Muscle layer of duodenum (tissue), 2 donors: ENCODE data around the gene DERA.
"Not testable (repeated sequence)": the region's sequence is repeated elsewhere in the genome, so short reads cannot be mapped to it uniquely, and the experiment has no call there.

Source experiments
- H3K27ac ChIP-seq: one replicate; pipeline ENCODE4 v1.7.0; 2013; ENCODE audit warnings: mild to moderate bottlenecking, low read length
- H3K27me3 ChIP-seq: one replicate; pipeline ENCODE4 v1.7.0; 2013; ENCODE audit warnings: low read depth, mild to moderate bottlenecking, control low read depth, low read length
- H3K36me3 ChIP-seq, 2 donors: one replicate each; pipeline ENCODE4 v1.7.0; 2013; ENCODE audit warnings: low read length in 2 of 2, control low read depth in 1 of 2, mild to moderate bottlenecking in 1 of 2; ENCODE audit not compliant: insufficient read depth in 2 of 2, control insufficient read depth in 1 of 2
- H3K4me1 ChIP-seq, 2 donors: one replicate each; pipeline ENCODE4 v1.7.0; 2013; ENCODE audit warnings: low read length in 2 of 2, mild to moderate bottlenecking in 2 of 2, control low read depth in 1 of 2, moderate library complexity in 1 of 2; ENCODE audit not compliant: insufficient read depth in 2 of 2, control insufficient read depth in 1 of 2
- H3K4me3 ChIP-seq, 2 donors: one replicate each; pipeline ENCODE4 v1.7.0; 2013; ENCODE audit warnings: low read length in 2 of 2, low read depth in 1 of 2, mild to moderate bottlenecking in 1 of 2
- H3K9me3 ChIP-seq, 2 donors: one replicate each; pipeline ENCODE4 v1.7.0; 2013; ENCODE audit warnings: low read length in 2 of 2, control low read depth in 1 of 2, mild to moderate bottlenecking in 1 of 2; ENCODE audit not compliant: control insufficient read depth in 1 of 2
- donor health status: healthy.

The DERA gene

GRCh38 chr12:15936751-15937150 lies 25.6 kb downstream of the DERA start:
- H3K27ac ChIP-seq = no peak overlapping the region
- peaks cover 4 to 5% of the 10 kb centered on the region in 2 donors for H3K9me3 ChIP-seq
- no peaks in the 10 kb centered on the region for H3K36me3 ChIP-seq
- no peaks in the 10 kb centered on the region for H3K27me3 ChIP-seq
- H3K4me3 ChIP-seq = no peak overlapping the region
- no peaks in the 10 kb centered on the region for H3K4me1 ChIP-seq

GRCh38 chr12:15937902-15938301 lies 26.8 kb downstream of the DERA start:
- H3K36me3 ChIP-seq = no peaks in the 10 kb centered on the region
- H3K4me3 ChIP-seq = no peak overlapping the region
- no peaks in the 10 kb centered on the region for H3K4me1 ChIP-seq
- H3K27me3 ChIP-seq = no peaks in the 10 kb centered on the region
- no peak overlapping the region for H3K27ac ChIP-seq
- peaks cover 4 to 5% of the 10 kb centered on the region in 2 donors for H3K9me3 ChIP-seq

- H3K27me3 ChIP-seq = no peaks in the 10 kb centered on the region
- H3K27ac ChIP-seq = no peak overlapping the region
- peaks cover 4 to 5% of the 10 kb centered on the region in 2 donors for H3K9me3 ChIP-seq
- H3K36me3 ChIP-seq = no peaks in the 10 kb centered on the region
- no peaks in the 10 kb centered on the region for H3K4me1 ChIP-seq
- H3K4me3 ChIP-seq = no peak overlapping the region
These were observed 28.0 kb downstream of the DERA start for GRCh38 chr12:15939111-15939510.

- Histone ChIP-seq H3K9me3 (peaks cover 4 to 5% of the 10 kb centered on the region in 2 donors), H3K27me3 (no peaks in the 10 kb centered on the region), H3K4me1 (no peaks in the 10 kb centered on the region), H3K27ac (no peak overlapping the region), H3K4me3 (no peak overlapping the region), H3K36me3 (no peaks in the 10 kb centered on the region)
These were observed 31.3 kb downstream of the DERA start for GRCh38 chr12:15942475-15942874.

- not testable (repeated sequence) for H3K4me1 ChIP-seq, H3K27ac ChIP-seq, H3K9me3 ChIP-seq, H3K36me3 ChIP-seq, H3K27me3 ChIP-seq, H3K4me3 ChIP-seq
These were observed 32.4 kb downstream of the DERA start for GRCh38 chr12:15943519-15943918.

GRCh38 chr12:15948461-15948860 lies 37.3 kb downstream of the DERA start:
- not testable (repeated sequence) for H3K27ac ChIP-seq, H3K36me3 ChIP-seq, H3K9me3 ChIP-seq

GRCh38 chr12:15955281-15955680 lies 44.1 kb downstream of the DERA start:
- no peaks in the 10 kb centered on the region for H3K27me3 ChIP-seq
- H3K9me3 ChIP-seq = no peaks in the 10 kb centered on the region
- H3K27ac ChIP-seq = no peak overlapping the region
- no peaks in the 10 kb centered on the region for H3K4me1 ChIP-seq
- H3K4me3 ChIP-seq = no peak overlapping the region
- peaks cover 9 to 14% of the 10 kb centered on the region in 2 donors for H3K36me3 ChIP-seq

More at GRCh38 chr12:15948461-15948860, 37.3 kb downstream of the DERA start:
- not testable (repeated sequence) for H3K4me3 ChIP-seq, H3K27me3 ChIP-seq, H3K4me1 ChIP-seq

GRCh38 chr12:15956010-15956409 lies 44.9 kb downstream of the DERA start:
- no peaks in the 10 kb centered on the region for H3K4me1 ChIP-seq
- no peaks in the 10 kb centered on the region for H3K27me3 ChIP-seq
- no peak overlapping the region for H3K27ac ChIP-seq
- no peaks in the 10 kb centered on the region for H3K9me3 ChIP-seq
- no peak overlapping the region for H3K4me3 ChIP-seq
- peaks cover 16 to 20% of the 10 kb centered on the region in 2 donors for H3K36me3 ChIP-seq

- Histone ChIP-seq H3K27me3 (no peaks in the 10 kb centered on the region), H3K4me1 (no peaks in the 10 kb centered on the region), H3K9me3 (no peaks in the 10 kb centered on the region), H3K4me3 (no peak overlapping the region), H3K36me3 (peaks cover 19 to 21% of the 10 kb centered on the region in 2 donors), H3K27ac (no peak overlapping the region)
These were observed 45.5 kb downstream of the DERA start for GRCh38 chr12:15956413-15957185.

- H3K36me3 ChIP-seq = peaks cover 25 to 60% of the 10 kb centered on the region in 2 donors
- no peaks in the 10 kb centered on the region for H3K4me1 ChIP-seq
- no peak overlapping the region for H3K27ac ChIP-seq
These were observed 51.6 kb downstream of the DERA start for GRCh38 chr12:15962760-15963159.

GRCh38 chr12:15963271-15963670 lies 52.1 kb downstream of the DERA start:
- no peaks in the 10 kb centered on the region for H3K9me3 ChIP-seq
- H3K27me3 ChIP-seq = no peaks in the 10 kb centered on the region
- H3K27ac ChIP-seq = no peak overlapping the region
- no peak overlapping the region for H3K4me3 ChIP-seq
- H3K4me1 ChIP-seq = no peaks in the 10 kb centered on the region
- peaks cover 20 to 60% of the 10 kb centered on the region in 2 donors for H3K36me3 ChIP-seq

More at GRCh38 chr12:15962760-15963159, 51.6 kb downstream of the DERA start:
- no peaks in the 10 kb centered on the region for H3K27me3 ChIP-seq
- H3K4me3 ChIP-seq = no peak overlapping the region
- no peaks in the 10 kb centered on the region for H3K9me3 ChIP-seq

GRCh38 chr12:15966426-15966825 lies 55.3 kb downstream of the DERA start:
- Histone ChIP-seq H3K27me3 (no peaks in the 10 kb centered on the region), H3K36me3 (peaks cover 14 to 47% of the 10 kb centered on the region in 2 donors), H3K4me1 (no peaks in the 10 kb centered on the region), H3K27ac (no peak overlapping the region), H3K9me3 (no peaks in the 10 kb centered on the region), H3K4me3 (no peak overlapping the region)
